Breast epithelium (tissue), 4 donors: ENCODE results near the gene RASGRF2. TPM values are rescaled to one million over a fixed set of nuclear protein-coding genes. Genes with fewer than 3 reads are reported as not detected.

Source experiments
- DNase-seq, 2 donors: peaks; one replicate each; pipeline ENCODE4 v3.0.0-alpha.2; 2019; ENCODE audit warnings: low spot score in 2 of 2
- H3K27ac ChIP-seq, 2 donors: fragments of 200-600 bp; sonication (generic) in 1 of 2; one replicate each; pipeline ENCODE4 v1.5.1; 2016 to 2019; ENCODE audit warnings: mild to moderate bottlenecking in 1 of 2
- H3K27me3 ChIP-seq, 2 donors: fragments of 200-600 bp; sonication (generic) in 1 of 2; one replicate each; pipeline versions ENCODE4 v1.5.1 to v1.6.0; 2017 to 2019; ENCODE audit warnings: control low read depth in 1 of 2, mild to moderate bottlenecking in 1 of 2
- H3K36me3 ChIP-seq: fragments of 200-600 bp; one replicate; pipeline ENCODE4 v1.5.1; 2019
- H3K4me1 ChIP-seq, 2 donors: fragments of 200-600 bp; sonication (generic); one replicate each; pipeline ENCODE4 v1.5.1; 2016 to 2019; ENCODE audit warnings: control low read depth in 1 of 2
- H3K4me3 ChIP-seq, 3 donors: fragments of 200-600 bp; sonication (generic); 1 replicate in 2 of 3; 2 replicates in 1 of 3; pipeline ENCODE4 v1.5.1; 2016 to 2019; ENCODE audit warnings: mild to moderate bottlenecking in 3 of 3, moderate library complexity in 2 of 3
- H3K9me3 ChIP-seq, 2 donors: fragments of 200-600 bp; sonication (generic) in 1 of 2; one replicate each; pipeline ENCODE4 v1.5.1; 2016 to 2019; ENCODE audit warnings: control low read depth in 1 of 2
- POLR2A ChIP-seq: fragments of 450-650 bp; IDR thresholded peaks from one replicate; pipeline ENCODE4 v1.6.1; 2016; ENCODE audit warnings: antibody characterized with exemption, mild to moderate bottlenecking, moderate library complexity
- POLR2AphosphoS5 ChIP-seq, 3 donors: sonication (generic); formaldehyde crosslinking; IDR thresholded peaks; one replicate each; pipeline ENCODE4 v1.6.1; 2017; ENCODE audit warnings: antibody characterized with exemption in 3 of 3
- intact Hi-C: fragments of 100-400 bp; cut with DNase I; formaldehyde crosslinking; loops from one replicate; pipeline ENCODE4 v1.15.1; 2023; ENCODE audit warnings: low total_unique reads
- total RNA-seq, 3 donors: library from RNA; depleted of rRNA; stranded (reverse); fragments of >200 nt; gene quantifications; one replicate each; pipeline ENCODE4 v1.1.0, GENCODE V29; 2016
- TF ChIP-seq, protein P1 (sequence below), 3 donors: fragments of 450-650 bp; IDR thresholded peaks; one replicate each; pipeline ENCODE4 v1.5.1; 2016 to 2017; ENCODE audit warnings: antibody characterized with exemption in 3 of 3, mild to moderate bottlenecking in 3 of 3, moderate library complexity in 3 of 3

RASGRF2 gene, protein sequence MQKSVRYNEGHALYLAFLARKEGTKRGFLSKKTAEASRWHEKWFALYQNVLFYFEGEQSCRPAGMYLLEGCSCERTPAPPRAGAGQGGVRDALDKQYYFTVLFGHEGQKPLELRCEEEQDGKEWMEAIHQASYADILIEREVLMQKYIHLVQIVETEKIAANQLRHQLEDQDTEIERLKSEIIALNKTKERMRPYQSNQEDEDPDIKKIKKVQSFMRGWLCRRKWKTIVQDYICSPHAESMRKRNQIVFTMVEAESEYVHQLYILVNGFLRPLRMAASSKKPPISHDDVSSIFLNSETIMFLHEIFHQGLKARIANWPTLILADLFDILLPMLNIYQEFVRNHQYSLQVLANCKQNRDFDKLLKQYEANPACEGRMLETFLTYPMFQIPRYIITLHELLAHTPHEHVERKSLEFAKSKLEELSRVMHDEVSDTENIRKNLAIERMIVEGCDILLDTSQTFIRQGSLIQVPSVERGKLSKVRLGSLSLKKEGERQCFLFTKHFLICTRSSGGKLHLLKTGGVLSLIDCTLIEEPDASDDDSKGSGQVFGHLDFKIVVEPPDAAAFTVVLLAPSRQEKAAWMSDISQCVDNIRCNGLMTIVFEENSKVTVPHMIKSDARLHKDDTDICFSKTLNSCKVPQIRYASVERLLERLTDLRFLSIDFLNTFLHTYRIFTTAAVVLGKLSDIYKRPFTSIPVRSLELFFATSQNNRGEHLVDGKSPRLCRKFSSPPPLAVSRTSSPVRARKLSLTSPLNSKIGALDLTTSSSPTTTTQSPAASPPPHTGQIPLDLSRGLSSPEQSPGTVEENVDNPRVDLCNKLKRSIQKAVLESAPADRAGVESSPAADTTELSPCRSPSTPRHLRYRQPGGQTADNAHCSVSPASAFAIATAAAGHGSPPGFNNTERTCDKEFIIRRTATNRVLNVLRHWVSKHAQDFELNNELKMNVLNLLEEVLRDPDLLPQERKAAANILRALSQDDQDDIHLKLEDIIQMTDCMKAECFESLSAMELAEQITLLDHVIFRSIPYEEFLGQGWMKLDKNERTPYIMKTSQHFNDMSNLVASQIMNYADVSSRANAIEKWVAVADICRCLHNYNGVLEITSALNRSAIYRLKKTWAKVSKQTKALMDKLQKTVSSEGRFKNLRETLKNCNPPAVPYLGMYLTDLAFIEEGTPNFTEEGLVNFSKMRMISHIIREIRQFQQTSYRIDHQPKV (N-terminal part only)
- total RNA-seq, result 10 to 100 TPM in 2 of 3 donors, 1 to 10 TPM in 1; 6.1 to 15.7 (median 11.1) TPM

DNA sequence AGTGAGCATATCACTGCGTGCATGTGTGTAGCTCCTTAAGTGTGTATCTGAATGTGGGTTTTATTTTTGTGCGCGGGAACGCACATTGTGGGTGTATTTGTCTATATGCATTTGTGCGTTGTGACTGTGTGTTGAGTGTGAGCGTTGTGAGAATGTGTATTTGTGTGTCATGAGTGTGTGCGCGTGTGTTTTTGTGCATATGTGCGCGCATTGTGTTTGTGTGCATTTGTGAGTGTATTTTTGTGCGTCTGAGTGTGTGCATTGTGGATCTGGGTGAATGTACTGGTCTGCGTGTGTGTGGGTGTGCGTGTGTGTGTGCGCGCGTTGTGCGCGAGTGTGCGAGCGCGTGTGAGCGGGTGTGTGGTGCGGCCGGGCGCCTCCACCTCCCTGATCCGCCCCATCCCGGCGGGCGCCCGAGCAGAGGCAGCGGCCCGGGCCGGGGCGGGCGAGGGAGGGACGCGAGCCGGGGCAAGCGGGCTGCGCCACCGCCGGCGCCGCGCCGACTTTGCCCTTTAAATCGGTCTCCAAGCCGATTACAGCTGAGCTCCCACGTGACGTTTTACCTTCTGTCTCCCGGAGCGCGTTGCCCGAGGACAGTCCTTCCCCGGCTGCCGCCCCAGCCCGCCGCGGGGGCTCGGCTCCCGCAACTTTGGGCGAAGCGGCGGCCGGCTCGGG lies at the start of gene RASGRF2:
RASGRF2 (plus strand) TSS at position 596 of the 675 bp plus-strand sequence. CDS start 376 bp downstream, outside the sequence.
- peak within 1 kb of the TSS; percentile 57 to 72 for H3K27ac ChIP-seq
- no peaks in the 10 kb centered on the region for H3K4me1 ChIP-seq
- H3K36me3 ChIP-seq, result no peaks in the 10 kb centered on the region
- no peaks in the 10 kb centered on the region for H3K9me3 ChIP-seq
- intact Hi-C loops, result no loop called here
- DNase-seq, result no peak
- TF ChIP-seq, protein P1, sequence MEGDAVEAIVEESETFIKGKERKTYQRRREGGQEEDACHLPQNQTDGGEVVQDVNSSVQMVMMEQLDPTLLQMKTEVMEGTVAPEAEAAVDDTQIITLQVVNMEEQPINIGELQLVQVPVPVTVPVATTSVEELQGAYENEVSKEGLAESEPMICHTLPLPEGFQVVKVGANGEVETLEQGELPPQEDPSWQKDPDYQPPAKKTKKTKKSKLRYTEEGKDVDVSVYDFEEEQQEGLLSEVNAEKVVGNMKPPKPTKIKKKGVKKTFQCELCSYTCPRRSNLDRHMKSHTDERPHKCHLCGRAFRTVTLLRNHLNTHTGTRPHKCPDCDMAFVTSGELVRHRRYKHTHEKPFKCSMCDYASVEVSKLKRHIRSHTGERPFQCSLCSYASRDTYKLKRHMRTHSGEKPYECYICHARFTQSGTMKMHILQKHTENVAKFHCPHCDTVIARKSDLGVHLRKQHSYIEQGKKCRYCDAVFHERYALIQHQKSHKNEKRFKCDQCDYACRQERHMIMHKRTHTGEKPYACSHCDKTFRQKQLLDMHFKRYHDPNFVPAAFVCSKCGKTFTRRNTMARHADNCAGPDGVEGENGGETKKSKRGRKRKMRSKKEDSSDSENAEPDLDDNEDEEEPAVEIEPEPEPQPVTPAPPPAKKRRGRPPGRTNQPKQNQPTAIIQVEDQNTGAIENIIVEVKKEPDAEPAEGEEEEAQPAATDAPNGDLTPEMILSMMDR (IDR thresholded peaks at IDR 0.05), result no peak
- TF ChIP-seq POLR2AphosphoS5 (IDR thresholded peaks at IDR 0.05) (no peak), POLR2A (no peak)
- H3K27me3 ChIP-seq, result peaks cover 0 to 16% of the 10 kb centered on the region in 2 donors
- H3K4me3 ChIP-seq, result peak within 1 kb of the TSS; percentile 35 to 73 (median 60)

DNA sequence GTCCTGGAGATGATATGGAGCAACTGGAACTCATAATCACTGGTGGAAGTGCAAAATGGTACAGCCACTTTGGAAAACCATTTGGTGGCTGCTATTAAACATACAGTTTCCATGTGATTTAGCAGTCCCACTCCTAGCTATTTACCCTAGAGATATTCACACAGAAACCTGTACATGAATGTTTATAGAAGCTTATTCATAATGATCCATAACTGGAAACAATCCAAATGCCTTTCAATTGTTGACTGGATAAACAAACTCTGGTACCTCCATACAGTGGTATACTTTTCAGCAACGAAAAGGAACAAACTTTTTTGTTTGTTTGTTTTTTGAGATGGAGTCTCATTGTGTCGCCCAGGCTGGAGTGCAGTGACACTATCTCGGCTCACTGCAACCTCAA lies 47.7 kb upstream of the RASGRF2 start:
- no peak for TF ChIP-seq POLR2AphosphoS5 (IDR thresholded peaks at IDR 0.05)
- TF ChIP-seq POLR2A, result no peak
- TF ChIP-seq, protein P1 (IDR thresholded peaks at IDR 0.05), result no peak
- no peak overlapping the region for H3K4me3 ChIP-seq
- no peaks in the 10 kb centered on the region for H3K27me3 ChIP-seq
- no peaks in the 10 kb centered on the region for H3K36me3 ChIP-seq
- H3K27ac ChIP-seq, result no peak overlapping the region
- no peaks in the 10 kb centered on the region for H3K4me1 ChIP-seq
- intact Hi-C loops, result no loop called here
- no peak for DNase-seq
- no peaks in the 10 kb centered on the region for H3K9me3 ChIP-seq

DNA sequence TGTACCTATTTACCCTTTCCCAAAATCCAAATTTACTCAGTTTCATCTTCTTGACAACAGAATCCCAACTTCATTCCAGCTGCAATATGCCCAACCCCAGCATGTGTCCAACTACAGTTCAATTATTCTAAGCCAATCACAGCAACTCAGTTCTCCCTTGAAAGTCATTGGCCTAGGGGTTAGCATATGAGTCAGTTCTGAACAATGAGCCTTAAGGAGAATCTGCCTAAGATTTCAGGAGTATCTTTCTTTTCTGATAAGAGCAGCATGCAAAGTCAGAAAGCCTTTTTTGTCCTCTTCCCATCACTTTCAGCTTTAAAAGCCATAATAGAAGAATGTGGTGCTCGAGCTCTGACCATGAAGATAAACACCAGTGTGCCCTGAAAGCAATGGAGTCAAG lies 44.4 kb upstream of the RASGRF2 start:
- Histone ChIP-seq H3K4me3 (no peak overlapping the region), H3K9me3 (no peaks in the 10 kb centered on the region), H3K27ac (no peak overlapping the region), H3K36me3 (no peaks in the 10 kb centered on the region), H3K27me3 (no peaks in the 10 kb centered on the region), H3K4me1 (no peaks in the 10 kb centered on the region)
- intact Hi-C loops, result no loop called here
- TF ChIP-seq POLR2AphosphoS5 (IDR thresholded peaks at IDR 0.05), result no peak
- no peak for TF ChIP-seq POLR2A
- TF ChIP-seq, protein P1 (IDR thresholded peaks at IDR 0.05), result no peak
- DNase-seq, result no peak

DNA sequence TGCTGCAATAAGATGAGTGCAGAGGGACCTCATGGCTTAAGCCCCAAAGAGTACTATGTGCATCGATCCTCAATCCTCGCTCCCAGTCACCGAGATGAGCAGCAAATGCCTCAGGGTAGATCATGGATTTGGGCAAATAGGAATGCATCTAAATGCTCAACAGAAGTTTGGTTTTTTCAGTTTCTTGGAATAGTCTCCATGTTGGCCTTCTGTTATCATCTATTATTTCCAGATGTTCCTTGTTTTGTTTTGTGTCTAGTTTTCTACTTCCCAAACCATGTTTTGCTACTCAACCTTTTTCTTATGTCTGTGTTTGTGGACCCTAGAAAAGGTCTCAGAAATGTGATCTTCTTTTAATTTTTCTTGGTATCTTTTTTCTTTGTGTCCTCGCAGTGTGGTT lies 43.5 kb upstream of the RASGRF2 start:
- Histone ChIP-seq H3K9me3 (no peaks in the 10 kb centered on the region), H3K27ac (no peak overlapping the region), H3K36me3 (no peaks in the 10 kb centered on the region), H3K4me3 (no peak overlapping the region), H3K27me3 (no peaks in the 10 kb centered on the region), H3K4me1 (no peaks in the 10 kb centered on the region)
- intact Hi-C loops, result no loop called here
- TF ChIP-seq, protein P1 (IDR thresholded peaks at IDR 0.05), result no peak
- TF ChIP-seq POLR2A (no peak), POLR2AphosphoS5 (IDR thresholded peaks at IDR 0.05) (no peak)
- DNase-seq, result no peak
